ENCODE results near the gene STRN3.
"Not testable (repeated sequence)": the region's sequence is repeated elsewhere in the genome, so short reads cannot be mapped to it uniquely, and the experiment has no call there.

STRN3 gene

GRCh38 chr14:30999038-30999773 is 27.0 kb downstream of the STRN3 start:
- DNase-seq = no peak

DNA sequence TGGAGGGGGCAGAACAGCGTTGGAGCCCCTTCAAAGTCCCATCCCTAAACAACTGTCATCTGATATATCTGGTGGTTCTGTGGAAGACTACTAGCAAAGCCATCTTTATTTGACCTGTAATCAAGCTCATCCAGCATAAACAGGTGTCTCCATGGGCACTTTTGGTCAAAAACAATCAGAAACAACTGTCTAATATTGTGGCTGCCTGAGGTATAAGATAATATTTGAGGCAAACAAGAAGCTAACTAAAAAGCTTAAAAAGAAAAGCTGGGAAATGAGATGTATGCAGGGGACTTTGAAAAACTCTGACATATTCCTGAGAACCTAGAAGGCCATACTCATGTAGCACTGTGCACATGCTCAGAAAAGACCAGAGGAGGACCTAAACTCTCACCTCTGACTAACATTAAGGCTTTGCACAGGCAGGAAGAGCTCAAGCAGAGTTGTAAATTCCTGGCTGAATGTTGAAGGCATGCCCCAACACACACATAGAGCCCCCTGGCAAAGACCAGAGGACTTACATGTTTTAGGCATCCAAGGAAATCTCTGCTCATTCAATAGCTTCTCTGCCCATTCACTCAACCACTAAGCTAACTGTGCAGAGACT is 28.0 kb downstream of the STRN3 start:
- DNase-seq = no peak

DNA sequence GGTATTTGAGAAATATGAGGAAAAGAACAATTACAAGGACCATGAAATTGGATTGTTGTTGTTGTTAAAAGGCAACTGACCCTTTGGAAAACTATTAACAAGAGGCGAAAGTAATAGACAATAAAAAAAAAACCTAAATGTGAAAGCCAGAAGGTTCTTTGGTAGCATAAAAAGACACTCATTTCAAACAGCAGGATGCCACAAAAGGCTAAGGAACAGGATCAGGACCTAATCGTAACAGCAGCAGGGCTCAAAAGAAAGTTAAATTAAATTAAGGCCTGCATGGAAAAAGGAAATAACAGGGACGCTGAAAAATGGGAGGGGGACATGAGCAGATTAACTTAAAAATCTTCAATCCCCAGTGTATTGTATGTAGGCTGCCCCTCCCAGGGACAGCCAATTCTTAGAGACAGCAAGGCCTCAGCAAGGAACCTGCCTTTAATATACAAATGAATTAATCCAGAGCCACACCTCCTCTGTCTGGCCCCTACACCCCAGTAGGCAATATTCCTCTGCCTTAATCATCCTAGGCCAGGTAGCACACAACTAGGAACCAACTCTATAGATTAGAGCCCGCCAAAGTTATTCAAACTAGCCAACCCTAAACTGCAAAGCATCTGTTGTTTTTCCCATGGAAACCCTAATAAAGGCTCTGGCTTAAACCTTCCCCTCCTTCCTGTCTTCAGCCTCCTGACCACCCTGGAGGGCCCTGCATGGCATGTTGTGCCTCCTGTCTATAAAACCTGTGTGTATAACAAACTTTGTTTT is 29.1 kb downstream of the STRN3 start:
- no peak for DNase-seq

GRCh38 chr14:30995689-30996088 is 30.5 kb downstream of the STRN3 start:
- no peak for DNase-seq

GRCh38 chr14:30994681-30995620 is 31.2 kb downstream of the STRN3 start:
- no peak for DNase-seq

DNA sequence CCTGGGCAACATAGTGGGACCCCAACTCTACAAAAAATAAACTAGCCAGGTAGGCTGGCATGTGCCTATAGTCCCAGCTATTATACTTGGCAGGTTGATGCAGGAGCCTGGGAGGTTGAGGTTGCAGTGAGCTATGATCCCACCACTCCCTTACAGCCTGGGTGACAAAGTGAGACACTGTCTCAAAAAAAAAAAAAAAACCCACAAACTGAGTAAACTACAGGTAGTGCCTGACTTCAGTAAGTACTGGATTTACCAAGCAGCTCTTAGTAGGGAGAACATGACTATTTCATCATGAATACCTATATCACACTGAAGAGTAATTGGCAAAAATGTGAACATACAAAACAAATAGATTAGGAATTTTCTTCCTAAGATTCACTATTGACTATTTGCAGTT is 33.1 kb downstream of the STRN3 start:
- no peak for DNase-seq

DNA sequence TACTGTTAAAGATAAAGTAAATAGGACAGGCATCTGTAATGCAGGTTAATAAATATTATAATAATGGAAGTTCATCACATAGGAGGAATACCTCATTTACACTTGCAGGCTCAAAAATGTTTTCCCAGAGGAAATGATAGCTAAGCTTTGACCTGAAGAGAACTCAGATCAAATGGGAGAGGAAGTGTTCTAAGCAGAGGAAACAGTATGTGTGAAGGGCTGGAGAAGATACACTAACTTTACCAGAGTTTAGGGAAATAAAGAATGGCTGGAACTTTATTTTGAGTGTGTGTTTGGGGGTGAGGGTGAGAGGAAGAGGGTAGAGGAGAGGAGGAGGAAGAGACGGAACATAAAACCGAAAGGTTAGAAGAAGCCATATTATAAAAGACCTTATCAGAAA is 34.8 kb downstream of the STRN3 start:
- no peak for DNase-seq

GRCh38 chr14:30990770-30991169 is 35.4 kb downstream of the STRN3 start:
- no peak for DNase-seq

DNA sequence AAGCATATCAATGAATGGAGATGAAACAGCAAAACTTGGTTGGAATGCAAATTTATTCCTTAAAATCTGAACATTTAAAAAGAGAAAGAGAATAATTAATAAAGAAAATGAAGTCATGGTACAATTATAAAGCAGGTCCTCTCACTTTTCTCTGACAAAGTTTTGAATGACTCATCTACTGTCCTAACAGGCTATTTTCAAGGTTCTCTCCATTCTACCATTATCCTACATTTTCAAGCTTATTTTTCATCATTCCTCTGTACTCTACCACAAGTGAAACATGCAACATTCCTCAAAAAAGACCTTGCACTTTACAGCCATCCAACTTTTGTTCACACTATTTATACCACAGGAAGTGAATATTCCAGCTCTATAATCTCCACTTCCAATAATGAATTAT is 37.7 kb downstream of the STRN3 start:
- no peak for DNase-seq

GRCh38 chr14:30985796-30986195 is 40.4 kb downstream of the STRN3 start:
- no peak for DNase-seq

- DNase-seq = no peak
Measured at GRCh38 chr14:30983858-30984257, 42.3 kb downstream of the STRN3 start.

DNA sequence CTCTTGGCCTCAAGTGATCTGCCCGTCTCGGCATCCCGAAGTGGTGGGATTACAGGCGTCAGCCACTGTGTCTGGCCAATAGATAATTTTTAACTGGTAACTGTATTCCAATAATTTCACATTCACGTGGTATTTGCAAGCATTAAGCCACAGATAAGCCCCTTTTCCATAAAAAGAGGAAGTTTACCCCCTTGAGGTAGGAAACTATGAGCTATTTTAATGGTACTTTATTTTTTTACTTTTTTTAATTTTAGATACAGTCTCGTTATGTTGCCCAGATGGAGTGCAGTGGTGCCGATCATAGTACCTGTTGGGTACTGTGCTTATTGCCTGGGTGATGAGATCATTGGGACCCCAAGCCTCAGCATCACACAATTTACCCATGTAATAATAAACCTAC is 43.6 kb downstream of the STRN3 start:
- DNase-seq = no peak

GRCh38 chr14:30980980-30981379 is 45.2 kb downstream of the STRN3 start:
- no peak for DNase-seq

DNA sequence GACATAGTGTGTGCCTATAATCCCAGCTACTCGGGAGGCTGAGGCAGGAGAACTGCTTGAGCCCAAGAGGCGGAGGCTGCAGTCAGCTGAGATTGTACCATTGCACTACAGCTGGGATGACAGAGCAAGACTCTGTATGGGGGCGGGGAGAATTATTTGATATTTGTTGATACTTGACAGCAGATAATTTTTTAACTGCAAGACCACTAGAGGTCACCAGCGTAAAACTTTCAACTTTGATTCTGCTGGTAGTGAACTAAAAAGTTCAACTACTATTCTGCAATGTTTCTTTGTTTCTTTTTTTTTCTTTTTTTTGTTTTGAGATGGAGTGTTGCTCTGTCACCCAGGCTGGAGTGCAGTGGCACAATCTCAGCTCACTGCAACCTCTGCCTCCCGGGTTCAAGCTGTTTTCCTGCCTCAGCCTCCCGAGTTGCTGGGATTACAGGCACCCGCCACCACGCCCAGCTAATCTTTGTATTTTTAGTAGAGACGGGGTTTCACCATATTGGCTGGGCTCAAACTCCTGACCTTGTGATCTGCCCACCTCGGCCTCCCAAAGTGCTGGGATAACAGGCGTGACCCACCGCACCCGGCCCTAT is 46.0 kb downstream of the STRN3 start:
- DNase-seq = peak; percentile 15

DNA sequence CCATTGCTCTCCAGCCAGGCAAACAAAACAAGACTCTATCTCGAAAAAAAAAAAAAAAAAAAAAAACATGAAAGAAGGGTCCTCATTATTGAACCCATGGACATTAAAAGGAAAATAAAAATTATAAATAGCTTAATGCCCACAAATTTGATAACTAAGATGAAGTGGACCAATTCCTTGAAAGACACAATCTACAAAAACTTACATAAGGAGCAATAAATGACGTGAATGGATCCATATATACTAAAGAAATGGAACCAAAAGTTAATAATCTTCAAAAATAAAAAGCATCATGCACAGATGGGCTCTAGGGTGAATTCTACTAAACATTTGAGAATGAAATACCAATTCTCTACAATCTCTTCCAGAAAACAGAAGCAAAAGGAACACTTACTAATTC is 48.4 kb downstream of the STRN3 start:
- no peak for DNase-seq

- DNase-seq = no peak
Measured at GRCh38 chr14:30974628-30975027, 51.6 kb downstream of the STRN3 start.

- DNase-seq = no peak
Measured at GRCh38 chr14:30972882-30973582, 53.1 kb downstream of the STRN3 start.

DNA sequence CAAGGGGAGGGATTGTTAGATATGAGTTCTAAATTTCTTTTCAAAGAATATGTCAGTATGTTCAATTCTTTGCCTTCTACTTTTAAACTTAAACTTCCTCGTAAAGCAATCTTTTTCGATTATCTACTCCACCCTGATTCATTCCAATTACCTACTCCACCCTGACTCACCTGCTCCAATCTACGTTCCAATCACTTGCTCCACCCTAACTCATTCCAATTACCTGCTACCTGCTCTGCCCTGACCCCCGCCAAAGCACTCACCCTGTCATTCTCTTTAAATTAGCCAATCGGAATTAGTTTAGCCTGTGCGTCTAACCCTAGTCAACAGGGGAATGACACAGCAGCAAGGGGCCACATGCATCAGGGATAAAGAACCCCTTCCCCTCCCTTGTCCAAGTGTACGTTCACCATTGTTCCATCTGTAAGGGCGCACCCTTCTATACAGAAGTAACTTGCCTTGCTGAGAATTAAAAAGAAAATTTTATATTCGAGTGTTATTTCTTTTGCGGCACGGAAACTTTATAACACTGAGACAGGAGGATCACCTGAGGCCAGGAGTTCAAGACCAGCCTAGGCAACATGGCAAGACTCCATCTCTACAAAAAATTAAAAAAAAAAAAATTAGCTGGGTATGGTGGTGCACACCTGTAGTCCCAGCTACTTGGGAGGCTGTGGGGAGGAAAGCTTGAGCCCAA is 54.0 kb downstream of the STRN3 start:
- not testable (repeated sequence) for DNase-seq

DNA sequence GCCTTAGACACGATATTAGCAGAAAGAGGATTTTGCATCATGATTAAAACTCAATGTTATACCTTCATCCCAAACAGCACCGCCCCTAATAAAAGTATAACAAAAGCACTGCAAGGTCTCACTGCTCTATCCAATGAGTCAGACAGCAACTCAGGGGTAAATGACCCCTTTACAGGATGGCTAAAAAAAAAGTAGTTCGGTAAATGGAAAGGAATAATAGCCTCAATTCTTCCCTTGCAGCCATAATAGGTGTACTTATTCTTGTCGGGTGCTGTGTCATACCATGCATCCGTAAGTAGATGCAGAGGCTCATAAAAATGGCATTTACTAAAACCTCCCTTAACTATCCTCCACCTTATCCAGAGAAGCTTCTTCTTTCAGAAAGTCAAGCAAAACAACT is 54.6 kb downstream of the STRN3 start:
- DNase-seq = no peak

GRCh38 chr14:30969796-30970195 is 56.4 kb downstream of the STRN3 start:
- not testable (repeated sequence) for DNase-seq
